Testis (tissue), 3 donors: ENCODE measurements around the gene ZNF497. TPM values are rescaled to one million over a fixed set of nuclear protein-coding genes. Genes with fewer than 3 reads are reported as not detected.

Experiments
- DNase-seq: peaks from one replicate; pipeline ENCODE4 v3.0.0-alpha.2; 2019
- H3K27ac ChIP-seq, 2 donors: fragments of 200-600 bp; sonication (generic); one replicate each; pipeline ENCODE4 v1.5.1; 2019
- H3K27me3 ChIP-seq: fragments of 200-600 bp; sonication (generic); one replicate; pipeline ENCODE4 v1.5.1; 2019
- H3K36me3 ChIP-seq: fragments of 200-600 bp; sonication (generic); one replicate; pipeline ENCODE4 v1.5.1; 2017; ENCODE audit warnings: low read depth; ENCODE audit errors: missing control alignments
- H3K4me1 ChIP-seq: fragments of 200-600 bp; sonication (generic); one replicate; pipeline ENCODE4 v1.5.1; 2019
- H3K4me3 ChIP-seq, 2 donors: fragments of 200-600 bp; sonication (generic); one replicate each; pipeline ENCODE4 v1.5.1; 2017 to 2019
- H3K9me3 ChIP-seq: fragments of 200-600 bp; sonication (generic); one replicate; pipeline ENCODE4 v1.5.1; 2017
- CTCF ChIP-seq, 3 experiments: fragments of 450-650 bp in 2 of 3; fragments of 200-600 bp in 1 of 3; sonication (generic) in 1 of 3; IDR thresholded peaks; one replicate each; pipeline ENCODE4 v1.5.1; 2016 to 2019; ENCODE audit warnings: antibody characterized with exemption in 3 of 3, mild to moderate bottlenecking in 2 of 3, moderate library complexity in 1 of 3
- POLR2A ChIP-seq: fragments of 450-650 bp; IDR thresholded peaks from one replicate; pipeline ENCODE4 v1.6.1; 2017; ENCODE audit warnings: antibody characterized with exemption, mild to moderate bottlenecking, moderate library complexity
- WGBS, 2 donors: methylation state at CpG; one replicate each; pipeline ENCODE4 v1.1.5; 2018; 5-methylcytosine and 5-hydroxymethylcytosine counted together
- intact Hi-C: fragments of 100-400 bp; cut with DNase I; formaldehyde crosslinking; loops from one replicate; pipeline ENCODE4 v1.15.1; 2023; ENCODE audit warnings: low total_unique reads
- polyA plus RNA-seq: library from polyadenylated mRNA; stranded (reverse); fragments of 350-450 nt; fragmentation: Illumina TruSeq; extraction: RNeasy Lipid Tissue Mini Kit (QIAGEN cat#74804); gene quantifications from one replicate; pipeline ENCODE4 v1.2.3, GENCODE V29; 2014; ENCODE audit warnings: low read depth, low replicate concordance; ENCODE audit not compliant: insufficient read depth
- total RNA-seq, 2 donors: library from RNA; depleted of rRNA; stranded (reverse); fragments of >200 nt; gene quantifications; one replicate each; pipeline ENCODE4 v1.2.3, GENCODE V29; 2016

The ZNF497 gene
- total and polyA plus RNA-seq, 3 donors from 2014 or later = 2.6 to 10.7 (median 10.3) TPM

DNA sequence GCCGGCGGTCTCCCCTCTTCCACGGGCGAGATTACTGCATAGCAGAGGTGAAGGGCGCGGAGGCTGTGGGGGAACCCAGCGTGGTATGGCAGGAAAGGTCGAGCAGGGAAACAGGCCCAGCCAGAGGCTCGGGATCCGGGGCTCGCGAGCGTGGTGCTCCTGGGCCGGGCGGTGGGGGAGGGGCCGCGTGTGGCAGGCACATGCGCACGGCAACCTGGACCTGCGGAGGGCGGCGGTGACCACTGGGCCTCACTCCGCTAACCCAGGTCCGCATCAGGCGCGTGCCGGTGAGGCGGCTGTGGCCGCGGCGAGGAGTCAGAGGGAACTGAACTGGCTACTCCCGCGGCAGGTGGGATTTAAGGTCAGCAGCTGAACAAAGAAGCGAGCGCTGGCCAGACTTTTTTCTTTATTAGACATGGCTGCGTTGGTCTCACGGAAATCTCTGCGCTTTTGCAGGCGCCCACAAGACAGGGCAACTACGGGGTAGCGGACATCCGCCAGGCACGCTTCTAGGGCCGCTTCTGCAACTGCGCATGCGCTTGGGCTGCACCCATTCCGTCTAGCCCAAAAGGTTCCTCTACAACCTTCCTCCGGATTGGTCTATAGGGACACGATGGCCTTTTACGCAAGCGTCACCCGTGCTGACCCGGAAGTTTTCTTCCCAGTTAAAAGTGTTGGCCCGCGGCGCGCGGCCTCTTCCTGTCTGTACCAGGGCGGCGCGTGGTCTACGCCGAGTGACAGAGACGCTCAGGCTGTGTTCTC is 24.2 kb upstream of the ZNF497 start, which contains the start of gene RPS5:
Gene RPS5 (plus strand): TSS at position 694 of the 762 bp plus-strand sequence. CDS start 869 bp downstream, outside the sequence.
- TF ChIP-seq POLR2A = peak; percentile 37
- TF ChIP-seq CTCF (IDR thresholded peaks at IDR 0.05) = no peak
- Histone ChIP-seq H3K4me3 (peak within 1 kb of the TSS; percentile 73 to 76), H3K27me3 (no peaks in the 10 kb centered on the region), H3K36me3 (no peaks in the 10 kb centered on the region), H3K27ac (peak within 1 kb of the TSS; percentile 91 to 95), H3K4me1 (peaks cover 24% of the 10 kb centered on the region), H3K9me3 (no peaks in the 10 kb centered on the region)
- 0 to 1% methylated on average over 37 to 63 of the region's 64 CpGs for WGBS, 2 donors
- intact Hi-C loops = no loop called here
- DNase-seq = peak; percentile 98

- peaks cover 28% of the 10 kb centered on the region for H3K4me1 ChIP-seq
- no peaks in the 10 kb centered on the region for H3K9me3 ChIP-seq
- DNase-seq = no peak
- H3K27me3 ChIP-seq = no peaks in the 10 kb centered on the region
- intact Hi-C loops = no loop called here
- peak overlapping the region; percentile 73 to 76 for H3K4me3 ChIP-seq
- WGBS, 2 donors = 4 to 8% methylated on average over 10 to 36 of the region's 36 CpGs
- peak overlapping the region; percentile 91 to 95 for H3K27ac ChIP-seq
- no peaks in the 10 kb centered on the region for H3K36me3 ChIP-seq
- no peak for TF ChIP-seq POLR2A
- TF ChIP-seq CTCF (IDR thresholded peaks at IDR 0.05) = no peak
These were observed 23.5 kb upstream of the ZNF497 start for GRCh38 chr19:58385891-58386575.

GRCh38 chr19:58385313-58385890 is 22.9 kb upstream of the ZNF497 start:
- 57 to 66% methylated on average over 5 to 9 of the region's 9 CpGs for WGBS, 2 donors
- no peak overlapping the region for H3K4me3 ChIP-seq
- no peak for DNase-seq
- no peak for TF ChIP-seq CTCF (IDR thresholded peaks at IDR 0.05)
- TF ChIP-seq POLR2A = no peak
- no peaks in the 10 kb centered on the region for H3K27me3 ChIP-seq
- H3K36me3 ChIP-seq = no peaks in the 10 kb centered on the region
- peak overlapping the region; percentile 91 to 95 for H3K27ac ChIP-seq
- intact Hi-C loops = no loop called here
- H3K4me1 ChIP-seq = peaks cover 28% of the 10 kb centered on the region
- H3K9me3 ChIP-seq = no peaks in the 10 kb centered on the region

DNA sequence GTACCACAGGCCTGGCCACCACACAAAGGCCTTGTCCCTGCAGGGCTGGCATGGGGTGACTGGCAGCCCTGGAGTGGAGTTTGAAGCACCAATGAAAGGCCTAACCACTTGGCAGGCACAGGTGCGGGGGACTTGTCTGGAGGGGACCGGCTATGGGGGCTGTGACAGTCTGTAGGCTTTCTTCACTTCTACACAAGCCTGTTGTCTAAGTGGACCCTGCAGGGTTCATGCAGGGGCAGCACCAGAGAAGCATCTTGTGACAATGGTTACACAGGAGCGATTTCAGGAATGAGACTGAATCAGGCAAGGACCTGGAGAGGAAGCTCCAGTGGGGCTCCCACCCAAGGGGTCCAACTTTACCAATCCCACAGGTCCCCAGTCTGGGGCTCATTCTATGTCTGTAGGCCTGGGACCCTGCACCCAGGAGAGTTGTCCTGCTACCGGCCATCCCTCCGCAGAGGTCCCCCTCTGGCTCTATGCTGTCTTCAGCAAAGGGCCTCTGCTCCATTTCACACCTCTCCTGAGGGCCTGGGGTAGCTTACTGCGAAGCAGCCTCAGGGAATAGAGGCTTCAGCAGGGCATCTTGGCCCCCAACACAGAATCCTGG is 20.5 kb upstream of the ZNF497 start:
- no peaks in the 10 kb centered on the region for H3K36me3 ChIP-seq
- TF ChIP-seq CTCF (IDR thresholded peaks at IDR 0.05) (no peak), POLR2A (no peak)
- peaks cover 30% of the 10 kb centered on the region for H3K4me1 ChIP-seq
- H3K4me3 ChIP-seq = no peak overlapping the region
- no peaks in the 10 kb centered on the region for H3K9me3 ChIP-seq
- DNase-seq = no peak
- intact Hi-C loops = no loop called here
- no peak overlapping the region for H3K27ac ChIP-seq
- 91% methylated on average over 6 of the region's 6 CpGs; no CpG with 5 or more reads in 1 of the 2 donors for WGBS, 2 donors
- H3K27me3 ChIP-seq = no peaks in the 10 kb centered on the region
